Measurements from ENCODE around the gene HRG.
"Not testable (repeated sequence)": the region's sequence is repeated elsewhere in the genome, so short reads cannot be mapped to it uniquely, and the experiment has no call there.

HRG gene

DNA sequence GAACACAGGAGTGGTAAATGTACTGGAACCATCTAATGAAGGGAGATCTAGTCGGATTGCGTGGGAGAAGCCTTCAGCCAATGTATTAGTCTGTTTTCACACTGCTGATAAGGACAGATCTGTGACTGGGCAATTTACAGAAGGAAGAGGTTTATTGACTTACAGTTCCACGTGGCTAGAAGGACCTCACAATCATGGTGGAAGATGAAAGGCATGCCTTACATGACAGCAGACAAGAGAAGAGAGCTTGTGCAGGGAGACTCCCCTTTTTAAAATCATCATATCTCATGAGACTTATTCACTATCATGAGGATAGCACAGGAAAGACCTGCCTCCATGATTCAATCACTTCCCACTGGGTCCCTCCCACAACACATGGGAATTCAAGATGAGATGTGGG lies 17.0 kb downstream of the HRG start:
- DNase-seq, result no peak

DNA sequence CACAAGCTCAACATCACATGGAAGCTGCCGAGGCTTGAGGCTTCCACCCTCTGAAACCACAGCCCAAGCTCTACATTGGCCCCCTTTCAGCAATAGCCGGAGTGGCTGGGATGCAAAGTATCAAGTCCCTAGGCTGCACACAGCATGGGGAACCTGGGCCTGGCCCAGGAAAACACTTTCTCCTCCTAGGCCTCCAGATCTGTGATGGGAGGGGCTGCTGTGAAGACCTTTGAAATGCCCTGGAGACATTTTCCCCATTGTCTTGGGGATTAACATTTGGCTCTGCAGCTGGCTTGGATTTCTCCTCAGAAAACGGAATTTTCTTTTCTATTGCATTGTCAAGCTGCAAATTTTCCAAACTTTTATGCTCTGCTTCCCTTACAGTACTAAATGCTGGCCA lies 18.2 kb downstream of the HRG start:
- no peak for DNase-seq

DNA sequence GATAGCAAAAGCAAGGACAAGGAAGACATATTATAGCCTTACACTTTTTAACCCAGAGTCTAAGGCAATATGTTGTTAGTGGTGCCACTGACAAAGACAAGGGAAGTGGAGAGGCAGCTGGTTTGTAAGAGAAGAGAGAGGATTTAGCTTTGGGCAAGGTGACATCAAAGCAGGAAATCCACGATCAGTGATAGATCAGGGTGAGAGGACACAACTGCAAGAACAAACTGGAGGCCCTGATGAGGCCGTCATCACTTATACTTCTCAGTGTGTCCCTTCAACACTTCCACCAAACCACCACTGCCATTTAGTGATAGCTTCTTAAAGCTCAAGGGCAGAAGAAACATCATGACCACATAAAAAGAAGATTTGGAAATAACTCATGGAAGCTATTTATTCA lies 20.7 kb downstream of the HRG start:
- not testable (repeated sequence) for DNase-seq

GRCh38 chr3:186687120-186687651 lies 21.4 kb downstream of the HRG start:
- DNase-seq, result no peak

DNA sequence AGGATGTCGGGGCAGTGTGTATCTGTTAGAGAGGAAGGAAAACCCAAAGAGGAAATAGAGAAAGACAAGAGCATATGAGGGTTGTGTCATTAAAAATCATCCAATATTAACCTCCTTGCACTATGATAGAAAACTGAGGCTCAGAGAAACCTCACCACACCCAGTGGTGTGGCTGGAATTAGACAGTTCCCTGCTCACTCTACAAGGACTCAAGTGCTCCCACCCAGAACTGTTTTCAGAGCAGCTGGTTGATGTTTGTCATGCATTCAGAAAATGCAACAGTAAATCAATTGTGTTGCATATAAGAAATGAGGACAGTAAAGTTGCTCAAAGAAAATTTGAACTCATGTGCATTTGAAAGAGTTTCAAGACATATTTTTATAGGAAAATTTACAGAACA lies 24.5 kb downstream of the HRG start:
- DNase-seq, result not testable (repeated sequence)

DNA sequence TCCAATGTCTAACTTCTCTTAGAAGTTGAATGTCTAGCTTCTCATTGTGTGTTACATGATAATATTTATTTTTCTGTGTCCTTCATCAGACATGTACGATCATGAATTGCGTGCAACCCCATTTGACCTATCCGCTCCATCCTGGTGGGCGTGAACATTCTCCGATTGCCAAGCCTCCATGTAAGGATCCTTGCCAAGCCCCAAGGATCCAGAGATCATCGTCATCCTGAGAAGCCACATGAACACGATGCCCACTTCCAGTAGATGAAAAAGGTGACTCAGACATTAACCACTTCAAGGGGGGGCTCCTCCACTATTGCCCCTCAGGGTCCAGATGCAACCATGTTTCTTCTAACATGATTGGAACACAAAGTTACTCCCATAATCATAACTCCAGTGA lies 25.9 kb downstream of the HRG start:
- no peak for DNase-seq

GRCh38 chr3:186693843-186694242 lies 28.0 kb downstream of the HRG start:
- no peak for DNase-seq

DNA sequence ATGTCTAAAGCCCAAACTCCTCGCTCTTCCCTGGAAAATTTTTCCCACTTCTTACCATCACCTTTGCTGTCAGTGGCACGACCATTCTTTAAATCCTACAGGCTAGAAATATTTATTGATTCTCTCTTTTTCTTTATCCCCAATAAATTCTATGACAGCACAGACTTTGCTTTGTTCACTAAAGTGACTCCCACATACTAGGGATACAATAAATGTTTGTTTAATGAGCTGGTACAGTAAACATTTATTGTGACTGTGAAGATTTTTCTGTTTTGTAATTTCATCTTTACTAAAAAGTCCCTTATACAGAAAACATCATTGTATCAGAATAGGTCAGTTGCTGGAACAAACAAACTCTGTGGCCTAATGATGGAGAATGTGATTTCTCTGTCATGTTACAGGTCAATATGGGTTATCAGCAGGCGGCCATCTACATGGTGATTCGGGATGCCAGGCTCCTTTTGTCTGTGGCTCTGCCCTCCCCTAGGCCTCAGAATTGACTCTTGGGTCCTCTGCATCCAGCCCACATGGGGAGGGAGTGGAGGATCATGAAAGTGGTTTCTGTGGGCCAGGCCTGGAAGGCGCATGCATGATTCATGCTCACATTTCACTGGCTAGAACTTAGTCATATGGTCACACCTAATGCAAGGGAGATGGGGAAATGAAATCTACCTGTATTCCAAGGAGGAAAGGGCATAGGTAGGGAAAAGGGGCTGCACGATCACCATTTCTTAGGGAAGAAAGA lies 28.6 kb downstream of the HRG start:
- no peak for DNase-seq

DNA sequence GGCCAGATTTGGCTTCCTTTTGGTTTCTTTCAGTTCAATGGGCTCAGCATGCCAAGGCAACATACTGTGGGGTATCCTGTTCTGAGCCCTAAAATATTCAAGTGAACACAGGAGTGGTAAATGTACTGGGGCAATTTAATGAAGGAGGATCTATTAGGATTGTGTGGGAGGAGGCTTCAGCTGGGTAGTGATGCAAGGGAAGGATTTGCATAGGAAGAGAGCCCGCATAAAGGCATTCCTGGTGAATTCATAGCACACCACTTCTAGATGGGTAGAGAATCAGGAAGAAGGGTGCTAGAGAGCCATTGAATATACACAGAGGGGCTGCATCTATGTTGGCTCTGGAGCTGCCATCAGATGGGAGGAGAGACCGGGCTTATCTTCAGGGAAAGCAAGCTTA lies 30.7 kb downstream of the HRG start:
- DNase-seq, result no peak

DNA sequence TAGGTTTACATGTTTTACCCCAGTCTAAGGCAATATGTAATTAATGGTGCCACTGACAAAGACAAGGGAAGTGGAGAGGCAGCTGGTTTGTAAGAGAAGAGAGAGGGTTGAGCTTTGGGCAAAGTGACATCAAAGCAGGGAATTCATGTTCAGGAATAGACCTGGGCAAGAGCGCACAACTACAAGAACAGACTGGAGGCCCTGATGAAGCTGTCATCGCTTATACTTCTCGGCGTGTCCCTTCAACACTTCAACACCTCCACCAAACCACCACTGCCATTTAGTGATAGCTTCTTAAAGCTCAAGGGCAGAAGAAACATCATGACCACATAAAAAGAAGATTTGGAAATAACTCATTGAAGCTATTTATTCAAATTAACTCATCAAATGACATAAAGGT lies 31.7 kb downstream of the HRG start:
- DNase-seq, result no peak

GRCh38 chr3:186700267-186700666 lies 34.5 kb downstream of the HRG start:
- no peak for DNase-seq

GRCh38 chr3:186702451-186702850 lies 36.6 kb downstream of the HRG start:
- DNase-seq, result not testable (repeated sequence)

GRCh38 chr3:186705882-186706780 lies 40.3 kb downstream of the HRG start:
- DNase-seq, result no peak

DNA sequence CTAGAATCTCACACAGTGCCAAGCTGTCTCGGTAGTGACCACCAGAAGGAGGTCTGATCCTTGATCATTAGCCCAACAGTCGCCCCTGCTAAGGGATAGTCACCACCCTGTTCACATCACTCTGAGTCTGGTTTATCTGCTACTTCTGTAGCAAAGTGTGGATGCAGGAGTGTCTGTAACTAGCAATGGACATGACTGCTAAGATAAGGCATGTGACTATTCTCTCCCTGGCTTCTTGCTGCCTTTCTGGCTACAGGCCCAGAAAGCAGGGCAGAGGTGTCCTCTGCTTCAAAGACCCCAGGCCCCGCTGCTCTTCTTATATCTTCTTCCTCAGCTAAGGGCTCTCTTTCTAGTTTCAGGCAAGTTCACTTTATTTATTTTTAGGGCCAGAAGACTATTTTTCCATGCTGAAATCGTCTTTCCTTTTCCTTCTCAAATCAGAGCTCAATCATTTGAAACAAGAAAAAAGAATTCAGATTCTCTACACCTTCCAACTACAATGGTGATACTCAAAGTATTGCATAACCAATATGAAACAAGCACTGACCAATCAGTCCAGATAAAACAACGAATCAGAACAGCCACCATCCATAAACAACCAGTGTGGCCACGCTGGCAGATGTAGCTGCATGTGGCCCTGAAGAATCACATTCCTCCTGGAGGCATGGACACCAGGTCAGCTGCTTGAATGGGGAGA lies 43.3 kb downstream of the HRG start:
- DNase-seq, result no peak

DNA sequence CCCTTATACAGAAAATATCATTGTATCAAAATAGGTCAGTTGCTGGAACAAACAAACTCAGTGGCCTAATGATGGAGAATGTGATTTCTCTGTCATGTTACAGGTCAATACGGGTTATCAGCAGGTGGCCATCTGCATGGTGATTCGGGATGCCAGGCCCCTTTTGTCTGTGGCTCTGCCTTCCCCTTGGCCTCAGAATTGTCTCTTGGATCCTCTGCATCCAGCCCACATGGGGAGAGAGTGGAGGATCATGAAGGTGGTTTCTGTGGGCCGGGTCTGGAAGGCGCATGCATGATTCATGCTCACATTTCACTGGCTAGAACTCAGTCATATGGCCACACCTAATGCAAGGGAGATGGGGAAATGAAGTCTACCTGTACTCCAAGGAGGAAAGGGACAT lies 44.9 kb downstream of the HRG start:
- DNase-seq, result not testable (repeated sequence)

DNA sequence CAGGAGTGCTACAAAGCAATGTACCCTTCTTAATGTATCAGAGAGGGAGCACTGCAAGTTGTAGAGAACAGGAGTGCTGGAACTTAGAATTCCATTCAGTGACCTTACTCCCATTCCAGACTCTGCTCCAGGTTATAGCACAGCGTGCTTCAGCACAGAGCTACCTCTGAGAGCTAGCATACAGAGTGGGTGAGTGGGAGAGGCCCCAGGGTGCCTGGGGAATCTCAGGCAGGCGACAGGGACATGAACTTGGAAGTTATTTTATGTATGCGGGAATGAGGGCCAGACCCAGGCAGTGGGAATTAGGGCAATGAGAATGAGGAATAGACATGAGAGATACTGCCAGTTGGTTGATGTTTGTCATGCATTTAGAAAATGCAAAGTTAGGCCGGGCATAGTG lies 47.7 kb downstream of the HRG start:
- DNase-seq, result no peak

- DNase-seq, result no peak
These were observed 51.2 kb downstream of the HRG start, which contains the start of gene KNG1 for GRCh38 chr3:186717039-186717457. KNG1 (plus strand) TSS chr3:186717359; CDS start chr3:186717543, 184 bp downstream.

- DNase-seq, result no peak
These were observed 54.3 kb downstream of the HRG start for GRCh38 chr3:186719945-186720739.

DNA sequence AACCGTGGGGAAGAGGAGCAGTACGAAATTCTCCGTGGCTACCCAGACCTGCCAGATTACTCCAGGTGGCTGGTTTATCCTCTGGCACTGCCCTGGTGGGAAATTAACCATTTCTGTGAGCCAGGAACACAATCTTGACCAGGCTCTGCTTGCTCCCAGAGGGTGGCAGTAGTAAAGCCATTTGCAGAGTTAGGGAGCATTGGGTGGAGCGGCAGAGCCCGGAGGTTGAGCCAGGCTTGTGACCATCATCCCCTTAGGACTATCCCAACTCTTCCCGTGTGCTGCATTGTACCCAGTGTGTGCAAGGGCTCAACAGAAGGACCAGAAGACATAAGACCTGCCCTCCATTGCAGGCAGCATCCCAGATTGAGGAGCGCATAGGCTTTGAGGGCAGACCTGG lies 56.6 kb downstream of the HRG start:
- DNase-seq, result no peak

GRCh38 chr3:186724911-186725310 lies 59.1 kb downstream of the HRG start:
- DNase-seq, result no peak
